ENCODE results near the gene CCDC92.
"Not testable (repeated sequence)": the region's sequence is repeated elsewhere in the genome, so short reads cannot be mapped to it uniquely, and the experiment has no call there.

CCDC92 gene

DNA sequence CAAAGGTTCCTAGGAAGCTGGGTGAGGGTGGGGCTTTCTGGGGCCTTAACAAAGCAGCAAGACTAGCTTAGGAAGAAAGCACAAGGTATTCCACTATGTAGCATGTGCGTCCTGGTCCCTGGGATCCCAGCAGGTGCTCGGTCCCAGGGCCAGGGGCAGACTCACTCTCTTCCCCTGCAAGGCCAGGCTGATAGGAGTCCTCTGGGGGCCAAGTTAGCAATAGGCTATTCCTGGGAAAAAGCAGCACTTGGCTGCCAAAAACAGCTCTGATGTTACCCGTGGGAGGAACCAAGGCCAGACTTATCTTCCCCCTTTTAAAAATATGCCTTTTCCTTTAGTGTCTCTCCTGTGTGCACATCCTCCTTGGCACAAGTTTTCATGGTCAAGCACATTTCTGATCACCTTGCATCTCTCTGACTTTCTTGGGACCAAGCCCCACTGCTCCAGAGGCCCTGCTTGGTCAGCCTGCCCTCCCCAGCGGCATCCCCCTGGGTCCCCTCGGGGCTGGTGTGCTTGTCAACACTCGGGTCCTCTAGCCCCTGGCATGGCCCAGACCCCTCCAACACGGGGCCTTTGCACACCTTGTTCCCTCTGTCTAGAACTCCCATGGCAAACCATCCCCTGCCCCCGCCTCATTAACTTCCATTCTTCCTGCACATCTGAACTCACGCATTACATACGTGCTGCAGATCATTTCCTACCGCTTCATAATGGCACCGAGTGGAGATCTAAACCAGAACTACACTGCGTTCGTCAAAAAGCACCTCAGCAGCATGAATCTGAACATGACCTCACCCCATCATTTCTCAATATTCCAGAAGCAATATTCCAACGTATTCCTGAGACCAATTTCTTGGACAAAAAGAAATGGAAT is 21.9 kb downstream of the CCDC92 start:
- no peaks in the 10 kb centered on the region for H3K9me3 Mint-ChIP-seq
- no peaks in the 10 kb centered on the region for H3K27me3 Mint-ChIP-seq
- ATAC-seq: no peak
- no peak overlapping the region for H3K4me3 Mint-ChIP-seq
- peaks cover 9% of the 10 kb centered on the region for H3K36me3 Mint-ChIP-seq
- no peaks in the 10 kb centered on the region for H3K4me1 Mint-ChIP-seq
- H3K27ac Mint-ChIP-seq: no peak overlapping the region

DNA sequence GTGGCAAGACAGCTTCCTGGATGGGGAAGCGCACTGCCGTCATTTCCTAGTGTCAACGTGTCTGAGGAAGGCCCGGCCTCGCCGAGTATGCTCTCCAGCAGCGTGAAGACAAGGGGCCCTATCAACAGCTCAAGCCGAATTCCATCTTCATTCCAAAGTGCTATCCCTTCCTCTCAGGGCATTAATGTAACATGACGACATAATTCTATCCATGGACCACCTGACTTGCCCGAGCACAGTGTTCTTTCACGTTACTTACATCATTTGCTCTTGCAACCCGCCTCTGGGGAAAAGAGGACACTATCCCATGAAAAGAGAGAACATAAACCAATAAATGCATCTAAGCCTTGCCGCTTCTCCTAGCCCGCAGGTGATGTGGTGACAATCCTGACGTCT is 22.9 kb downstream of the CCDC92 start:
- no peaks in the 10 kb centered on the region for H3K27me3 Mint-ChIP-seq

DNA sequence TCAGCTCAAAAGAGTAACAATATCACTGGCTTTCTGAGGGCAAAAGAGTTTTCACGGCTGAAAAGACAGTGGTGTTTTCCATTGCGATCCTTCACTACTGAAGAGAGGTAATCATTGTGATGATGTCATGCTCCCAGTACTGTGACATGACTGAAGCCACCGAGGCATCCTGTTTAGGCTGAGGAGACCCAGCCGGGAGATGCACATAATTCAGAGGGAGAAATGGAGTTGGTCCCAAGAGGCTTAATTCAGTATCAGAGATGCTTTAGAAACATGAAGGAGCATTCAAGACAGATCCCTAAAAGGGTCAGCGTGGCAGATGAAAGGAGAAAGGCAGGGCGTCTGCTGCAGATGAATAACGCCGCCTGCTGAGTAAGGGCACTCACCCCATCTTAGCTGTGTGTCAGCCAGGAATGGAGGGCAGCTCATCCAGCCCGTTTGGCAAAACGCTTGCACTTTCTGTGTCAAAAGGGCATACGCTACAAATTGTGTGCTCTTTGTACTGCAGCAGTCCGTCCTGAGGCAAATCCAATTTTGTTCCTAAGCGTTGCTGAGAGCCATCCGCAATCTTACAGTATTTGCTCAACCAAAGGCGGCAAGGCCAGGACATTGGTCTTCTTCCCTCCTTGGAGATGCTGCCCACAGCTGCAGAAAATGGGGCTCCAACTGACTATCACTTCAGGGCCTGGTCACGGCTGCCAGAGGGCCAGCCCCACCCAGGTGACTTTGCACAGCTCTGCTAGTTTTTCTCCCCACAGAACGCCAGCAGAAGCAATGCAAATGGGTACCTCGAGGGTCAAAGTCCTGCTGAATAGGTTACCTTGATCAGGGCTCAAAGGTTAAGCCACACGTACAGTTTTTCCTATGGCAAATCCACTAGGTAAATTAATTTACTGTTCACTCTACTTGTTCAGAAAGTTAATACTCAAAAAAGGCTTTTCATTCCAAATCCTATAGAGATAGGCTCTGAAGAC is 23.5 kb downstream of the CCDC92 start:
- H3K36me3 Mint-ChIP-seq: peaks cover 17% of the 10 kb centered on the region
- H3K27me3 Mint-ChIP-seq: no peaks in the 10 kb centered on the region
- H3K4me1 Mint-ChIP-seq: no peaks in the 10 kb centered on the region
- ATAC-seq: no peak
- no peak overlapping the region for H3K4me3 Mint-ChIP-seq
- no peaks in the 10 kb centered on the region for H3K9me3 Mint-ChIP-seq
- H3K27ac Mint-ChIP-seq: no peak overlapping the region

More for the DNA sequence above, 22.9 kb downstream of the CCDC92 start:
- Mint-ChIP-seq H3K4me3 (no peak overlapping the region), H3K9me3 (no peaks in the 10 kb centered on the region), H3K4me1 (no peaks in the 10 kb centered on the region), H3K36me3 (peaks cover 12% of the 10 kb centered on the region), H3K27ac (no peak overlapping the region)
- ATAC-seq: no peak

DNA sequence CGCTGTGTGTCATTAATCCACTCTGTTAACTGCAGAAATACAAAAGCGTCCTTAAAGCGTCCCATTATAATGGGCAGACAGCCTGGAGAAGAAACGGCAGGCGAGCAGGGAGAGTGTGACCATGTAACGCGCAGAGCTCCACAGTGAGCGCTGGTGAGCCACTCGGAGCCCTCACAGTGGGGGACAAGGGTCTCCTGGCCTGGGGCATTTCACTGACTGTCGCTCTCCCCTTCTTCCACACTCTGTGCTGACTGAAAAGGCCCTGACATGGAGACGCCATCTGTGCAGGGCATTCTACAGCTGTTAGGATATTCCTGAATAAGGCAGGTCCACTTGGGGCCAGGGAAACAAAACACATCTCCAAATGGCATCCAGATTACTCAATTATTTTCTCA is 24.2 kb downstream of the CCDC92 start:
- H3K36me3 Mint-ChIP-seq: peaks cover 17% of the 10 kb centered on the region
- no peak overlapping the region for H3K4me3 Mint-ChIP-seq
- H3K27ac Mint-ChIP-seq: no peak overlapping the region
- H3K4me1 Mint-ChIP-seq: no peaks in the 10 kb centered on the region
- no peak for ATAC-seq
- no peaks in the 10 kb centered on the region for H3K27me3 Mint-ChIP-seq
- no peaks in the 10 kb centered on the region for H3K9me3 Mint-ChIP-seq

DNA sequence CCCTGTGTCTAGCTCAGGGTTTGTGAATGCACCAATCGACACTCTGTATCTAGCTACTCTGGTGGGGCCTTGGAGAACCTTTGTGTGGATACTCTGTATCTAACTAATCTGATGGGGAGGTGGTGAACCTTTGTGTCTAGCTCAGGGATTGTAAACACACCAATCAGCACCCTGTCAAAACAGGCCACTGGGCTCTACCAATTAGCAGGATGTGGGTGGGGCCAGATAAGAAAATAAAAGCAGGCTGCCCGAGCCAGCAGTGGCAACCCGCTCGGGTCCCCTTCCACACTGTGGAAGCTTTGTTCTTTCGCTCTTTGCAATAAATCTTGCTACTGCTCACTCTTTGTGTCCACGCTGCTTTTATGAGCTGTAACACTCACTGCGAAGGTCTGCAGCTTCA is 25.1 kb downstream of the CCDC92 start:
- not testable (repeated sequence) for H3K4me3 Mint-ChIP-seq, H3K9me3 Mint-ChIP-seq, H3K27me3 Mint-ChIP-seq, H3K27ac Mint-ChIP-seq, ATAC-seq, H3K4me1 Mint-ChIP-seq
- peaks cover 23% of the 10 kb centered on the region for H3K36me3 Mint-ChIP-seq

DNA sequence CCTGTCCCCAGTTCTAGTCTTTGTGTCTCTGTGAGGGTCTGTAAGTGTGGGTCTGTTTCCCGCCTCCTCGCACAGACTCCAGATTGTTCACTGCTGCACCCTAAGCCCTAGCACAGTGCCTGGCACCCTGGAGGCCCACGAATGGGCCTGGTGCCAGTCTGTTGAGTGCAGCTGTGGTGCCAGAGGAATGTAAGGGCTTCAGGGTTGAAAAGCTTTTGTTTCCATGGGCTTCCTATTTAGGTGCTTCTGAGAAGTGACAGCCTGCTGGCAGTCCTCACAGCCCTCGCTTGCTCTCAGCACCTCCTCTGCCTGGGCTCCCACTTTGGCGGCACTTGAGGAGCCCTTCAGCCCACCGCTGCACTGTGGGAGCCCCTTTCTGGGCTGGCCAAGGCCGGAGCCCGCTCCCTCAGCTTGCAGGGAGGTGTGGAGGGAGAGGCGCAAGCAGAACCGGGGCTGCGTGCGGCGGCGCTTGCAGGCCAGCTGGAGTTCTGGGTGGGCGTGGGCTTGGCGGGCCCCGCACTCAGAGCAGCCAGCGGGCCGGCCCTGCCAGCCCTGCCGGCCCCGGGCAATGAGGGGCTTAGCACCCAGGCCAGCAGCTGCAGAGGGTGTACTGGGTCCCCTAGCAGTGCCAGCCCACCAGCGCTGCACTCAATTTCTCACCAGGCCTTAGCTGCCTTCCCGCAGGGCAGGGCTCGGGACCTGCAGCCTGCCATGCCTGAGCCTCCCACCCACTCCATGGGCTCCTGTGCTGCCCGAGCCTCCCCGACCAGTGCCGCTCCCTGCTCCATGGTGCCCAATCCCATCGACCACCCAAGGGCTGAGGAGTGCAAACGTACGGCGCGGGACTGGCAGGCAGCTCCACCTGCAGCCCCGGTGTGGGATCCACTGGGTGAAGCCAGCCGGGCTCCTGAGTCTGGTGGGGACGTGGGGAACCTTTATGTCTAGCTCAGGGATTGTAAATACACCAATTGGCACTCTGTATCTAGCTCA is 25.8 kb downstream of the CCDC92 start:
- H3K36me3 Mint-ChIP-seq: peaks cover 30% of the 10 kb centered on the region
- H3K27ac Mint-ChIP-seq, H3K9me3 Mint-ChIP-seq, H3K4me1 Mint-ChIP-seq, ATAC-seq, H3K27me3 Mint-ChIP-seq, H3K4me3 Mint-ChIP-seq: not testable (repeated sequence)

DNA sequence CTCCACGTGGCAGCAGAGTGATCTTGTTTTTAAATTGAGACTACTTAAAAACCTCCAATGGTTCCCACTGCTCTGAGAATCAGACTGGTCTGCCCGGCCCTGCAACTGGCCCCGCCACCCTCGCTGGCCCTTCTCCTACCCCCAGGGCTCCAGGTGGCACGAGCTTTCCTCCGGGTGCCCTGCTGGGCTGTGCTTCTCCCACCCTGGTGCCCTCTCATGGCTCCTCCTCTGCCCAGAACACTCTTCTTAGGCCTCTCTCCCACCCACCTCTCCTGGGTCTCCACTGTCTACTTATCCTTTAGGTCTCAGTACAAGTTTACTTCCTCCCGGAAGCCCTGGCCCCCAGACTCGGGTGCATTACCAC is 26.5 kb downstream of the CCDC92 start:
- Mint-ChIP-seq H3K27me3 (no peaks in the 10 kb centered on the region), H3K9me3 (no peaks in the 10 kb centered on the region), H3K36me3 (peaks cover 37% of the 10 kb centered on the region), H3K27ac (no peak overlapping the region), H3K4me3 (no peak overlapping the region), H3K4me1 (no peaks in the 10 kb centered on the region)
- ATAC-seq: no peak

DNA sequence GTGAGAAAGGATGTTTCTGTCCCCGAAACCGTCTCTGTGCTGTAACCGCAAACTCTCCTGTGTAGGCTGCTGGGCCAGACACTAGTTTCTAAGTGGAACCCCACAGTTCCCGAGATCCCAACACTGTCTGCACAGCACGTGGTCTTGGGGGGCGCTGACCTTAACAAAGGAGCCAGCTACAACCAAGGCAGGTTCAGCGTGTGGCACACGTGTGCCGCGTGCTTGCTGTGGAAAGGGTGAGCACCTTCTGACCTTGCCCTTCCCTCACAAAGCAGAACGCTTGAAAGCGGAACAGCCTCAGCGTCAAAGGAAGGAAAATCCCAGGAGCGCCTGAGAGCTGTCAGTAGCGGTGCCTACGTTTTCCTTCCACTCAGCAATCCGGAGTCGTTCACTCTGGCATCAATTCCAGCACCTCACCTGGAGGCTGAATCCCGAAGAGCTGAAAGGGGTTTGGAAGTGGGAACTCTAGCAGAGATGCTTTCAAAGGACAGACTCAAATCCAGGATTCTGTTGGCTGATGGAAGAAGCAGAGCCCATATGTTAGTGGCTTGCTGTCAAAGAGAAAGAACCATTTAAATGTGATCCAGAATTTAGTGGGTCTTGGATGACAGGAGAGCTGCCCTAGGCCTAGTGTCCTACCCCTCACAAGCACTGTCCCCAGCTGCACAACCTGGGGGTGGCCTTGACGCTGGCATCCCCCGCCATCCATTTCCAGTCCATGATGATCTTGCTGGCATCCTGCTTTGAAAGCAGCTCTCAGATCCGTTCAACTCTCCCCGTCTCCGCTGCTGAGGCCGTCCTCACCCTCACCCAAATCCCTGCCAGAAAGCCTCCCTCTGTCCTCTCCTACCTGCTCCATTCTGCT is 27.1 kb downstream of the CCDC92 start:
- H3K27me3 Mint-ChIP-seq: no peaks in the 10 kb centered on the region
- no peak overlapping the region for H3K27ac Mint-ChIP-seq

DNA sequence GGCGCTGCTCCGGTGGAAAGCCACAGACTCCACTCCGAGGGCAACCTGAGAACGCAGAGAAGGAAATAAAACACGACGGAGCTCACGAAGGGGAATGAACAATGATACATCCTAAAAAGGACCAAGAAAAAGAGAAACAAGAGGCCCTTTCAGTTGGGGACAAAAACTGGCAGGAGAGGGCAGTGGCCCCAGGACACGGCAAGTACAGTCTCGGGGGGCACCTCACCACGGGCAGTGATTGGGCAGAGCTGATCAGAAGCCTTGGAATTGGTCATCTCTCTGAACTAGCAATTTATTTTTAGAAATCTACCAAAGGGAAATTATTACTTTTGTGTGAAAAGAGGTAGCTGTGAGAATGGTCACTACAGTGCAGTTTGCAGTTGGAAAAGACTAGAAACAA is 27.9 kb downstream of the CCDC92 start:
- Mint-ChIP-seq H3K27me3 (no peaks in the 10 kb centered on the region), H3K36me3 (peaks cover 46% of the 10 kb centered on the region), H3K27ac (no peak overlapping the region), H3K9me3 (no peaks in the 10 kb centered on the region), H3K4me3 (no peak overlapping the region), H3K4me1 (no peaks in the 10 kb centered on the region)
- no peak for ATAC-seq

More for the DNA sequence above, 27.1 kb downstream of the CCDC92 start:
- no peak overlapping the region for H3K4me3 Mint-ChIP-seq
- peaks cover 40% of the 10 kb centered on the region for H3K36me3 Mint-ChIP-seq
- ATAC-seq: no peak
- no peaks in the 10 kb centered on the region for H3K4me1 Mint-ChIP-seq
- no peaks in the 10 kb centered on the region for H3K9me3 Mint-ChIP-seq

DNA sequence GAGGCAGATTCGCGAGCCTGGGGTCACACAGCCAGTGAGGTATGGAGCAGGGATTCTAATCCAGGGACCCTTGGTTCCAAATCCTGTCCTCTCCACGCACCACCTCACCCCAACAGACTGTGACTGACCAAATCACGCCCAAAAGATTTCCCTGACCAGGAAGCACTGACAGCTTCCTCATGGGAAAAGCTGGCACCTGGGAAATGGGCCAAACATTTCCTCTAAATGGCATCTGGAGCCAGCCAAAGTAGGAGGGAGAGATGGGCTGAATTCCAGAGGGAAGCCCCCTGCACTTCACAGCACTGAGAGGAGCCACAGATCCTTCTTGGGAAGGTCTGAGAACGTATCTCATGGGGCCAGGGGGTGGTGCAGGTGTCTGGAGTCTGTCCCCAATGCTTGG is 28.8 kb downstream of the CCDC92 start:
- ATAC-seq: no peak
- Mint-ChIP-seq H3K4me3 (no peak overlapping the region), H3K27me3 (no peaks in the 10 kb centered on the region), H3K27ac (no peak overlapping the region), H3K36me3 (peaks cover 46% of the 10 kb centered on the region), H3K9me3 (no peaks in the 10 kb centered on the region), H3K4me1 (peaks cover 4% of the 10 kb centered on the region)

DNA sequence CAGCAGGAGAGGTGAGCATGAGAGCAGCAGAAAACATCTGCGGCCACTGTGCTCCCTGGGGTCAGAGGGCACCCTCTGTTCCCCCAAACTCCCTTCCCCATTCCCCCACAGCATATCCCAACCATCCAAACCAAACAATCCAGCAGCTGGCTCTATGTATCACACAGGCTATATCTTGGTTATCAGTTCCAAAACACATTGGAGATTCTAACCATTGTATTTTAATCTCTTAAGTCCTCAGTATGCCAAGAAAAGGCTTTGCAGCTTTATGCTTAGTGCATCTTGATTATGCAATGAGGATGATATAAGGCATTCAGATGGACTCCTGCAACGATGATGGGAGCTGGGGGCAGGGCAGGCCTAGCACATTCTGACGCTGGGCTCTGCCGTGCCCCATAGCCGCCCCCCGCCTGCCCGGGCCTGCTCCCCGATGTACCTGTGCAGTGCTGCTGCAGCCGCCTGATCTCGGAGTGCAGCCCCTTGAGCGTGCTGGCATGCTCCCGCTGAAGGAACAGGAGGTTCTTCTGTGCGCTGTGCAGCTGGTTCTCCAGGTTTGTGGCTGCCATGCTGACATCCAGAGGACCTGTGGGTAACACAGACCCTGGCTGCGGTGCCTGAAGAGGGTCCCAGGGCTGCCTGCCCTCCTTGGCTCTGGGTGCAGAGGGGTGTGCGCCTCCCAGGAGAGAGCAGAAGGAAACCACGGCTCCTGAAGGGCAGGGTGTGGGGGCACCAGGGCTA is 29.6 kb downstream of the CCDC92 start:
- H3K9me3 Mint-ChIP-seq: no peaks in the 10 kb centered on the region
- H3K4me3 Mint-ChIP-seq: no peak overlapping the region
- H3K4me1 Mint-ChIP-seq: peaks cover 12% of the 10 kb centered on the region
- H3K27ac Mint-ChIP-seq: no peak overlapping the region
- ATAC-seq: no peak
- H3K36me3 Mint-ChIP-seq: peaks cover 46% of the 10 kb centered on the region
- no peaks in the 10 kb centered on the region for H3K27me3 Mint-ChIP-seq

DNA sequence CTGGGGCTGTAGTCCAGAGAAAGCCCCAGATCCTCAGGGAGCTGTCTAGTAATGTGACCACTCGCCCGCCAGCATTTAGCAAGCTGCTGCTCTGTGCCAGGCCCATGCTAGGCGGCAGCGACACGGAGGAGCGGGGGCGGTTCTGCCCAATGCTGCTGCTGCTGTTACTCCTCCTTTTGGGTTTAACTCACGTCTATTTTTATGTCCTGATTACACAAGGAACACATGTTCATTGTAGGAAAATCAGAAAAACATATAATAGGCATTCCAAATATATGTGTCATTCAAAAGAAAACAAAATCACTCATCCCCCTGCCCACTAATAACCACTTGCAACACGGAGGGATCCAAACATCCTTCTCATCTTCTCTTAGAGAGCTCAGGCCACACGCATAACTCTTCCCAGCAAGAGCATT is 30.4 kb downstream of the CCDC92 start:
- Mint-ChIP-seq H3K27me3 (no peaks in the 10 kb centered on the region), H3K4me1 (peaks cover 18% of the 10 kb centered on the region), H3K36me3 (peaks cover 52% of the 10 kb centered on the region), H3K9me3 (no peaks in the 10 kb centered on the region), H3K27ac (no peak overlapping the region), H3K4me3 (no peak overlapping the region)
- no peak for ATAC-seq

DNA sequence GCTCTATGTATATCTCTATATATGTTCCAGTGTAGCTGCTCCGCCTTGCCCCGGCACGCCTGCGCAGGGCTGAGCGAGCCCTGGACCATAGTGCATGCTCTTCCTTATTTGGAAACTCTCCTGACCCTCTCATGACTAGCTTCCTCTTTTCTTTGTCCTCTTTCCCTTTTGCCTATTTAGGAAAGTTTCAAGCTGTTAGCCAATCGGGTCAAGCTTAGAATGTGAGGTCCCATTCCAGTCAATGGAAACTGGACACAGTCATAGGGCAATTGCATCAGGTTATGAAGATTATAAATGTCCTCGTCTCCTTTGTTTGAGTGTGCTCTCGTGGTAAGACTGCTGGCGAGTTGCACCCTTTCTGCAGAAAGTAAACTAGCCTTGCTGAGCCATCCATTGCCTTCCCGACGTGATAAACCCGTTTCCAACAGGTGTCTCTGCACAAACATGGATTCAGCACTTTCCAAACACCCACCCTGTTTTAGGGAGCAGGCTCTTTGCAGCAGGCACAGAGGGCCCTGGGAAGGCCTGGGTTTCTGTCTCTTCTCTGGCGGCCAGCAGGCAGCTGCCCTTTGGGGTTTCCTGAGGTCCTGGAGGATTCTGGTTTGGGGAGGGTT is 30.9 kb downstream of the CCDC92 start:
- Mint-ChIP-seq H3K4me3 (no peak overlapping the region), H3K27ac (no peak overlapping the region), H3K36me3 (peaks cover 56% of the 10 kb centered on the region), H3K4me1 (peaks cover 18% of the 10 kb centered on the region), H3K27me3 (no peaks in the 10 kb centered on the region), H3K9me3 (no peaks in the 10 kb centered on the region)
- ATAC-seq: no peak

Data from stimulated activated memory B cell treated with anti-CD40 and anti-IgM and Interleukin-4, amounts not matched to agents 10 μg/mL and 1 μg/mL and 100 μg/mL, for 72 hours (primary cell).